ENCODE measurements around the gene TMPRSS7.
"Not testable (repeated sequence)": the region's sequence is repeated elsewhere in the genome, so short reads cannot be mapped to it uniquely, and the experiment has no call there.

Gene TMPRSS7

DNA sequence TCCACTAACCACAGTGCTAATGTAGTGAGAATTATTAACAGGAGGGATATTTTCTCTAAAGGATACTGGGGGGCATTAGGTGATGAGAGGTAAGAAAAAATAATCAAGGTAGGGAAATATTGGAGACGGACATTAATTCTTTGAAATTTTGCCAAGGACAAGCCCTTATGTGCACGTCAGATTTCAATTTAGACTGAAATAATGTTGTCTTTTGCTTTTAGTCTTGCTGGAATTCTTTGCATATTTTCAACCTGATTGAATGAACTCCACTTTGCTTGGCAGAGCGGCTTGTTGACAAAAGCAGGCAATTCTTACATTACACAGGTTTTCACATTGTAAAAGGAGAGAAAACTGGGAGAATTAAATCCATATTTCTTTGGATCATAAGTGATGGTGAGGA, 26.6 kb downstream of the TMPRSS7 start:
- peak; percentile 67 for DNase-seq

DNA sequence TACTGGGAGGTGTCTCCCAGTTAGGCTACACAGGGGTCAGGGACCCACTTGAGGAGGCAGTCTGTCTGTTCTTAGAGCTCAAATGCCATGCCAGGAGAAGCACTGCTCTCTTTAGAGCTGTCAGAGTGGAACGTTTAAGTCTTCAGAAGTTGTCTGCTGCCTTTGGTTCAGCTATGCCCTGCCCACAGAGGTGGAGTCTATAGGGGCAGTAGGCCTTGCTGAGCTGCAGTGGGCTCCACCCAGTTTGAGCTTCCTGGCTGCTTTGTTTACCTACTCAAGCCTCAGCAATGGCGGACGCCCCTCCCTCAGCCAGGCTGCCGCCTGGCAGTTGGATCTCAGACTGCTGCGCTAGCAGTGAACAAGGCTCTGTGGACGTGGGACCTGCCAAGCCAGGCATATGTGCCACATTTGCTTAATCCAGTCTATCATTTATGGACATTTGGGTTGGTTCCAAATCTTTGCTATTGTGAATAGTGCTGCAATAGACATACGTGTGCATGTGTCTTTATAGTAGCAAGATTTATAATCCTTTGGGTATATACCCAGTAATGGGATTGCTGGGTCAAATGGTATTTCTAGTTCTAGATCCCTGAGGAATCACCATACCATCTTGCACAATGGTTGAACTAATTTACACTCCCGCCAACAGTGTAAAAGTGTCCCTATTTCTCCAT, 38.0 kb downstream of the TMPRSS7 start:
- not testable (repeated sequence) for DNase-seq

DNA sequence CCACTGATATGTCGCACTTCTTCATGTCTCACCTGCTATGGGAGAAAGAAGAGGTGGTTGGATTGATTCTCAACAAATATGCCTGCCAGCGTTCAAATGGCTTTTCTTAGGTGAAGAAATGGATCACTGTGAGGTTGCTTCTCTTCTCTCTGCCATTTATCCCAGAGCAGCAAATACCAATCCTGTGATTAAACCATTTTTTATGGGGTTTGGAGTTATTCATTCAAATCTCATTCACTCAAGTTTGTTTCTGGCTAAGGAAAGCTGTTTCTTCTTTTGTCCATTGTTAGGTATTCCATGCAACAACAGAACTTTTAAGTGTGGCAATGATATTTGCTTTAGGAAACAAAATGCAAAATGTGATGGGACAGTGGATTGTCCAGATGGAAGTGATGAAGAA, 39.5 kb downstream of the TMPRSS7 start:
- peak; percentile 32 for DNase-seq

DNA sequence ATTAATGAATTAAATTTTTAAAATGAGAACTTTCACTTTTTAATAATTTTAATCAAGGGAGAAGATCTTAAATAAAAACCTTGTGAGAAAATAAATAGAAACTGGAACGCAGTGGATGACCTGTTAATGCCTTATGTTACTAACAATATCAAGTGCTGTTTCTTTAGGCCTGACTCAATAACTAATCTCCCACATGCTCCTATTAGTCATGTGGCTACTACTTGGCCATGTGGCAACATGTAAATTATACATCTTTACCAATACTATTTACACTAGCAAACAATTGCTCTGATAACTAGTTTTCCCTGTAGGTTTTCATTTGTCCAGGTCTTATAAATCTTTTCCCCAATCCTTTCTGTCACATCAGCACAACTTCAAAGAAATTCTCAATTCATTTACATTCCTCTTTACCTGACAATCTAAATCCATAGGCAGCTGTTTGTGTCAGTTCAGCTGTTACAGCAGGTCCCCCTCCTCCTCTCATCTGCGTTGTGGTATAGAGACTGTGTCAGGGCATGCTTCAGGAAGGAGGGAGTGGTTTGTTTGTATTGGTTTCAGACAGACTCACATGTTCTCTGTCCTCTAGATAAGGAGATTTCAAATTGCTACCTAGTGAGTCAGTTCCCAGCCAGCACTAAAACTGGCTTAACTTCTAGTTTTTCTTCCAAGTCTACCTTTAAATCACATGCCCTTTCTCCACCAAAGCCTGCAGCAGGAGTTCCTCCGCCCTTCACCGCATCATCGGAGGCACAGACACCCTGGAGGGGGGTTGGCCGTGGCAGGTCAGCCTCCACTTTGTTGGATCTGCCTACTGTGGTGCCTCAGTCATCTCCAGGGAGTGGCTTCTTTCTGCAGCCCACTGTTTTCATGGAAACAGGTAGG, 40.3 kb downstream of the TMPRSS7 start:
- peak; percentile 85 for DNase-seq

DNA sequence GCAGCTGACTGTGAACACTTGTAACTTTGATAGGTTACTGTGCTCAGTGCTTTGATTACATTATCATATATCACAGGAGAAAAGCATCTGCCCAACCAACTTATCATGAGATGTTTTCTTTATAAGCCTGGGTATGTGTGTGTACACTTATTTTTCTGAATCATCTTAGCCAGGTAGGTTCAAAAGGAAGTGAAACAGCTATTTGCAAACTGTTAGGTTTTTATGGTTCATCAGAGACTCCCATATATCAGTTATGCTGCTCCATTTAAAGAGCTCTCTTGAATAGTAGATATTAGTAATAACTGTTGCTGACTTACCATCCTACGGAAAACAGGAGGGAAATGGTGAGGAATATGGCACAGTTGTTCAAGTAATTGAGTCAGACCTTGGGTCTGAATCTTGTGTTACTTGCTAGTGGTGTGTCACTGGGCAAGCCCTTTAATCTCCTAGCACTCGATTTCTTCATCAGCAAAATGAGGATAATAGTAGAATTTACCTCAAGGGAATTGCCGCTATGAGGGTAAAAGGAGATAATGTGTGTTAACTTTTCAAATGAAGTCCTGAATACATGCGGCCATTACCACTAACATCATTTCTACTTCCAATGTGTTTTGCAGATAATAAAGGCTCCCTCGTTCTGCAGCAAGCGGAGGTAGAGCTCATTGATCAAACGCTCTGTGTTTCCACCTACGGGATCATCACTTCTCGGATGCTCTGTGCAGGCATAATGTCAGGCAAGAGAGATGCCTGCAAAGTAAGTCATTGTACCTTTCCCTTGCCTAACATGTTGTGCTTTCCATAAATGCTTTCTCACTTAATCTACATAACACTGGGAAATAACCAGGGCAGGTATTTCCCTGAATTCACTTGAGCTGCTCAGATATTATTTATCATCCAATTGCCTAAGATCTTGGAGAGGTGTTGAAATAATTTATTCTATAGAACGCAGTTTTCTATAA, 43.9 kb downstream of the TMPRSS7 start:
- DNase-seq: no peak

DNA sequence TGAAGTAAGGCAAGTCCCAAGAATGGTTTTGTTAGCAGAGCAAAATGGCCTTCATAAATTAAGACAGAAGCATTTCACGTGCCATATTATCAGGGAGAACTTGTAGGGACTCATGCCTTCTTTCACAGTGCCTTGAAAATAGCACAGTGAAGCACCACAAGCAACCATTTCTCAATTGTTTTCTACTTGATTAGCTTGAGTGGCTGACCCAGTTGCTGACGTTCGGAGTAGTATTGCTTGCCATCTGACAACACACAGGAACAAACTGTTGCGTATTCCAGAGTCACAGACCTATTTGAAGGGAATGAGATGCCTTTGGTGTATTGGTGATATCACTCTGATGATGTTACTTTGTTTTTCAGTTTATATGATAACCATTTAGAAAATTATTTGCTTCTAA, 48.7 kb downstream of the TMPRSS7 start:
- DNase-seq: no peak

DNA sequence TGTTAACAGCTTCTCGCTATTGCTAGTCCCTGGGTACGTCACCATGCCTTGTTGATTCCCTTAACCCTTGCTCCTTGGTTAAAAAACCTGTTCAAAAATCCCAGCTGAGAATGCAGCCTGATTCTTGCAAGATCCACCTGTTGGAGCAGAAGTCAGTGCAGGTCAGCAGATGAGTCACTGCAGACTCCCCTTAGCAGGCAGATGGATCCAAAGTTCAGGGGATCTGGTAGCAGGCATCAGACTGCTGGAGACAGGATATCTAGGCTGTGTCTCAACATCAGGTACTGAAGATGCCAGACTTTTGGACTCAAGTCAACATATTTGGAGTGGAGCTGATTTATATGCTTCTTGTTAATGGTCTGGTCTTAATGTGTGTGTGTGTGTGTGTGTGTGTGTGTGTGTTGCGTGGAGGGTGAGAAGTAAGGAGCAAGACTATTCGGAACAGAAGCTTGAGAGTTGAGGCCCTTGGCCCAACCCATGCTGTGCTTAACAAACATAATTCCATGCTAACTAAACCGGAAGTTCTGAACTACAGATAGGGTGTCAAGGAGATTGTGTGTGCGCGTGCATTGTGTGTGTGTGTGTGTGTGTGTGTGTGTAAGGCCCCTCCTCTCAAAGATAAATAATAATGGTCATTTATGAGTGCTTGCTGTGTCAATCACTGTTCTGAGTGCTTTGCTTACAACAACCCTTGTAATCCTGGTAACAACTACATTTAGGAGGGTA, 50.6 kb downstream of the TMPRSS7 start:
- no peak for DNase-seq

DNA sequence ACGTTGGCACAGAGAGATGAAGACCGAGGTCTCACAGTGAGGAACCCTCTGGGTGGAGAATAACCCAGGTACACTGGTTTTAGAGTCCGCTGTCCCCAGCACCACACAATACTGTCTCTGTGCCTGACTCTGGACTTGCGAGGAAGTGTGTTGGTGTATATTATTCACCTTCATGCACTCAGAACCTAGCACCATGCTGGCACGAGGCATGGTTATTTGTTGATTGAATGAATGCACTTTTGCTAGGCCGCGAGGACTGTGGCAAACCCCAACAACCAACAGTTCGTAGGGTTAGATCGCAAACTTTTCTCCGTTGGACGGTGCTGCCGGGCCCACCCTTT, 51.2 kb downstream of the TMPRSS7 start:
- no peak for DNase-seq

DNA sequence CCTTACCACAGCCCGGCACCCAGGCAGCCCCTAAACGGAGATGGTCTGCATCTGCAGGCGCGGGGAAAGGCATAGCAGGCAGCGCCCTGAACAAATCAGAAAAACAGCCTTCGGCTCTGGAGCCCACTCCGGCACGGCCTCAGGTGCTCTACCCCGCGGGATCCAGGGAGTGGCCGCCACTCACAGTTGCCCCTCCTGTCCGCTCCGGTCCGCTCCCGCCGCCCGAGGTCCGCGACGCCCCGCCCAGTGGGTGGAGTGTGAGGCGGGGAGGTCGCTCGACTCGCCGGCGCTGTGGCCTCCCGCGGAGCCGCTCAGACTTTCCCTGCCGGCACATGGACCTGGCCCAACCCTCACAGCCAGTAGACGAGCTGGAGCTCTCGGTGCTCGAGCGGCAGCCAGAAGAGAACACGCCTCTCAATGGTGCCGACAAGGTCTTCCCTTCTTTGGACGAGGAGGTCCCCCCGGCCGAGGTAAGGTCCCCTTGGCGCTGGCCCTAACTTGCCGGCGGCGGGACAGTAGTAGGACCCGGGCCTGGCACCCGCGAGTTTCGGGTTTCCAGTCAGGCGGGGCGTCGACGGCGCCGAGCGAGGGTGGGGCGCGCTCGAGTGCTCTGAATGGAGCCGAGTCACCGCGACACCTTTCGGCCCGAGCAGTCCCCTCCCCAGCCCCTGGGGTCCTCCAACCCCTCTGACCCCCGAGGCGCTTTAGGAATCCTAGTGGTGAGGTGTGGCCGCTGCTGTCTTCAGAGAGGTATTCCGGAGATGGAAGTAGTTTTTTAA, 51.7 kb downstream of the TMPRSS7 start, which contains the start of gene C3orf52:
Gene C3orf52, plus strand, starts transcription at position 314 of the 779 bp plus-strand sequence. Its CDS starts 19 bp downstream, at position 333.
- peak; percentile 76 for DNase-seq

DNA sequence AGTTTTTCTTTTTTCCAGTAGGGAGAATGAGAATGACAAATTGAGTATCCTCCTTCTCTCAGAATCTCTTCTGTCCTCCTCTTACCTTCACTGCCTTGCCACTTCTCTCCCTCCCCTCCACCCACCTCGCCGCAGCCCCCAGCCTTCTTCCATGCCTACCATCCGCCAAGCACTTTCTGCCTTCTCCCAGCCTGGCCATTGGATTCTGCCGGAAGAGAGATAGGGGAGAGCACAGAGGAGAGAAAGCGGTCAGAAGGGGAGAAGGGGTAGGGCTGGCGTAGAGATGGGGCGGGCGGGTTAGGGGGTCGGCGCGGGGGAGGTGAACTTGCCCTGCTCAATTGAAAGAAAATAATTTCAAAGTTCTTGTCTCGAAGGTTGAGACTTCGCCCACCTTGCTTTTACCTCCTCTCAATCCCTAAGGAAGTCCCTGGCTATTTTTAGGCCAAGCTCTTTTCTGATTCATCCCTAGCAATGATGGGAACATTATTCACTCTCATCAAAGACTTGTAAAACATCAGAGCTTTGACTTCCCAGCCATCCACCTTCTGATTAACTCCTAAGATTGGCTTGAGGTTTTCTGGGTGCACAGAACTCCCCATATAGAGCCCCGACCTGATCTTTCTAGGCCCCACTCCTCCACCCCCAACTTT, 52.5 kb downstream of the TMPRSS7 start:
- peak; percentile 55 for DNase-seq

DNA sequence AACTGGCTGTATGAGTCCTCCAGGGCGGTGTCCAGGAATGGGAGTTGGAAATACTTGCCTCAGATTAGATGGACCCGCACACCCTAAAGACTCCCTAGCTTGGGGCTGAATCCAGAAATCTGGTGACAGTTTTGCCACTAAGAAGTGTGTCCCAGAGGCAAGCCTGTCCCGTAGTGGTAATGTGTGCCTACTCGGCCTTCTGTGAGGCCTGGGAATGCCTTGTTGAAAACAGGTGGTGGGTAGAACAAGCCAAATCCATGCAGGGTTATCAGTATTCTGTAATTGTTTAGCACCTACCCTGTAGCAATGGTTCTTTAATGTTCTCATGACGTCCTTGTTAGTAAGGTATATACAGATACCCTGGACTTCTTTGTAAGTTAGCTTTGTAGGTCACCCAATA, 53.2 kb downstream of the TMPRSS7 start:
- DNase-seq: no peak

DNA sequence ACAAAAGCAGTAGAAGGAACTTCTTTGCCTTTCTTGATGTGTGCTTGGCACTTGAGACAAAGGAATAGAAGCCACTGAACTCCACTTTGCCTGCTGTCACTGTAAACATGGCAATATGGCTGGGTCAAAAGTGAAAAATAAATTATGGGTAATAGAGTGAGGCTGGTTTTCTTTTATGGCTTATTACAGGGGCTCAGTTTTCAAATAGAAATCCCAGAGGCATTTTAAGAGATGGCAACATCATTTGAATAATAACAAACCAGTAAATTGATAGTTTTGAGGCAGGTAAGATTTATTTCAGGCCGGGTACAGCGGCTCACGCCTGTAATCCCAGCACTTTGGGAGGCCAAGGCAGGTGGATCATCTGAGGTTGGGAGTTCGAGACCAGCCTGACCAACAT, 54.4 kb downstream of the TMPRSS7 start:
- no peak for DNase-seq

DNA sequence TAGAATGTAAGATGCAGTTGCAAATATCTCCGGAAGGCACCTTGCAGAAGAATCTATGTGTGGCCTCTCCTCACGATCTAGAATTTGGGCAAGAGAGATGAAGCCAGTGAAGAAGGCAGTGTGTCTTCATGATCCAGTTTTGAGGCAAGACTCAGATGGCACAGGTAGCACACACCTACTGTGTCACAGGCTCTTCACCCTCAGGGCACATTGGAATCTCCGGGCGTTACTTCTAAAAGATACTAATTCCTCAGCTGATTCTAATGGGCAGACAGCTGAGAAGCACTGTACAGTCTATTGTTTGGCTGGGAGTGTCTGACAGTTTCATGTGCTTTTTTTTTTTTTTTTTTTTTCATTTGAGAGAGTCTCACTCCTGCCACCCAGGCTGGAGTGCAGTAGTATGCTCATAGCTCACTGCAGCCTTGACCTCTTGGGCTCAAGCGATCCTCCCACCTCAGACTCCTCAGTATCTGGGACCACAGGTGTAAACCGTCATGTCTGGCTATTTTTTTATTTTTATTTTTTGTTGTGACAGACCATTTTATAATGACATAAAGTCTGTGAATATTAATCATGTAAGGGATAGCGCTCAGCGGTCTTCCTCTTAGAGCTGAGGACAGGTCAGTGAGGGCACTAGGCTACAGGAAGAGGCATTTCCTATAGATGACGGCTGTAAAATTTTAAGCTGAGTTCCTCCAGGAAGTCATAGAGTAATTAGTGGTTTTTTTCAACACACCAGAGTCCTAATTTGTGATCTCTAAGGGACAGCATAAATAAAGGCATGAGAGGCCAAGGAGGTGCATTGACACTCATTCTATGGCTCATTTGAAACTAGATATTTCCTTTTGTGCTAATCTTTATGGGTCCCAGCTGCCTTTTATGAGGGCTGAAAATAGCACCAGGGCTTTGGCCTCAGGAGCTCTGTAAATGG, 55.7 kb downstream of the TMPRSS7 start:
- no peak for DNase-seq

DNA sequence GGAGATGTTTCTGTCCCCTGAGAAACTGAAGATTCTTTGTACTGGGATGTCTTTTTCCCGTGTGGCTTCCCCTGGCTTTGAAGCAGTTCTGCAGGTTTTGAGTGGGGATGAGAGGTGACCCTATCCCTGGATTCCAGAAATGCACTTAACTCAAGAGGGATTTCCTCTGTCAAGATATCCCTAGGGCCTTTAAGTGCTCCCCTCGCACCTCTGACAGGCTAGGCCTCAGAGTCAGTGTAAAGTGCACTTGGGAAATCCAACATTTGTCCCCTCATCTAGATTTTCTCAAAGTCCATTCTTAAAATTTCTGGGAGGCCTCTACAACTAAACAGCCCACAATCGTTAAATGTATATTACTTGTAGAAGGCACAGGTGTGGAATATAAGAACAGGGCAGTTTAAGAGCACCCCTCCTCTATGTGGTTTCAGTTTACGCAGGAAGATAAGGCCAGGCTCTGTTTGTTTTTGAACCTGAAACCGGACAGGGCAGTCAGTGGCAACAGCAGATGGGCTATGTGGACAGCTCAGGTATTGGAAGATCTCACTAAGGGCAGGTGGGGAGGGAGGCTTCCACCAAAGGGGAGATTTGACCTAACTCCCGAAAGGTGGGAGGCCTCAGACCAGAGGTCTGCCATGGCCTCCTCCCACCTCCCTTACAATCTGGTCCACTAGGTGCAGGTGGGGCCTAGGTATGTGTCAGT, 56.5 kb downstream of the TMPRSS7 start:
- DNase-seq: no peak

DNA sequence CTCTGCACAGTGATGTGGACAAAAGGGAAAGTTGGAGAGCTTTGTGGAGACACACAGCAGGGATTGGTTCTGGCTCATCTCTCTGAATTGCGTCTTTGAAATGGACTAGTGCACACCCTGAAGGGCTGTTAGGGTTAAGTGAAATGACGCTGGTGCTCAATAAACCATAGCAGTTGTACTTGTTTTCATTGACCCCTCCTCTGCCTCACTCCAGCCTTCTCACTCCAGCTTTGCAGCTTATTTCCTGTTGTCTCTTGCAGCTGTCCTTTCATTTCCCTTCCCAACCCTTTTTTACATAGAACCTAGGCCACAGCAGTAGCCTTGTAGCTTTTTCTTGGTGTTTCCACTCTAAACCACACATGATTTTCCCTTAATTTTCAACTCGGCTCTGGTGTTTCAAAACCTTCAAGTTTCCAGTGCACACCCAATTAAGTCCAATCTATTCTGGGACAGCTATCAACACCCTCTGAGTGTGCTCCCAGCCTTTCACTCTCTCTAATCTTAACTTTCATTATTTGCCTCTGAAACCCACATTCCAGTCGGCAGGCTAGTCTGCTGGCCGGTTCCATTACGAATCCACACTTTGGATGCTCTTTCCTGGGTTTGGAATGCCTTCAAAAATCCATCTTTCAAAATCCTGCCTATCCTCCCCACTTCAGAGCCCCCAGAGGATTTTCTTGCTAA, 58.1 kb downstream of the TMPRSS7 start:
- peak; percentile 76 for DNase-seq

DNA sequence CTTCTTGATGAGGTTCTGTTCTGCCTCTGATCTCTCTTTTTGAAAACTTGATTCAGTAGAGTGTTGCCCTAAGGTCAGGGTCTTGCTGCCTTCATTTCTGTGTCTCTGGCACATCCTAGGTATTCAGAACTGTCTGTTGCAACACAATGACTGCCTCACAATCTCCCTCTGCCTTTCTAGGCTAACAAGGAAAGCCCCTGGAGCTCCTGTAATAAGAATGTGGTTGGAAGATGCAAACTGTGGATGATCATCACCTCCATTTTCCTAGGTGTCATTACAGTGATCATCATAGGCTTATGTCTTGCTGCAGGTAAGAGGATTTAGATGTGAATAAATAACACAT, 58.6 kb downstream of the TMPRSS7 start:
- DNase-seq: no peak

DNA sequence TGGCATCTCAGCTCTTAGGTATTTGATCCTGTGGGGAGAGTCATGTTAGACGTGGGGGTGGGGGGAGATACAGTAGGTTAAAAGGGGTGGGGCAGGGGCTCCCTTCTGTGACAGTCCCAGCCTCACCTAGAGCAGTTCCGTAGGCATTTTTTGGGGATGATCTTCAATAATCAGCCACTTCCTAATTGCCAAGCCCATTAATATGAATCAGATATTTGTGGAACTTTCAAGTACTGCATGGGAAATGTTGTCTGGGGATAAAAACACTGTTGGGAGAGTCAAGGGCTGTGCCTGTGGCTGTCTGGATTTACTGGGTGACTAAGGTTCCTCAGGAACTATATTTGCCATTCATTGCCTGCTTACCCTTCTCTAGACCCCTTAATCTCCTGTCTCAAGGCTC, 61.2 kb downstream of the TMPRSS7 start:
- DNase-seq: no peak

DNA sequence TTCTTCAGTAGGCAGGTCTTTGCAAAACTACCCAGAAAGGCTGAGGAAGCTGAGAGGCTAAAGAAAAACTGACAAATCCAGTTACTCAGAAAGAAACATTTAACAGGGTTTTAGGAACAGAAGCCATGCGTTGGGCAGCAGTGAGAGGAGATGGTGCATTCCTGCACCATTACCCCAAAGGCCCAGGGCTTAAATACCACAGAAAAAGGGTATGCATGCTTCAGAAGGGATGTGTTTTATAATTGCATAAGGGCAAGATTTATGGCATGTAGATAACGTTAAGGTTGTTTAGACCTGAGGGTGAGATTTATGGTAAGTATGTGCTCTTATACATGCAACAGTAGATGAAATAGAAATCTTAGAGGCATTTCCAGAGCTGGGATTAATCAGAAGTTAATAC, 61.6 kb downstream of the TMPRSS7 start:
- DNase-seq: peak; percentile 56

DNA sequence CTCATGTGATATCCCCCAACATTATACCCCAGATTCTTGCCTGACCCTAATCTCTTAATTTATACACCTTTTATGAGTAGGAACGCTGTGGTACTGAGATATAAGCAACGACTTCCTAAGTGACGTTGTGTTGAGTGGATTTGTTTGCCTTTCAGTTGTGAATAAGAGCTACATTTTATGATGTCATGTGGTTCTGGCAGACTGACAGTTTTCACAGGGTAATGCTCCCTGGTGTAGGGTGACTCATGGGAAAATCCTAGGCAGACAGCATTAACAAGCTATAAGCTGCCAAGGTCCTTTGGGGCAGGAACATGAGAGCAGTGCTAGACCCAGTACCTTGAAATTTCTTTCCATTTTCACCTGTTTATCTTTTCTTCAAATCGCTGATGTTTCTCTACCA, 62.8 kb downstream of the TMPRSS7 start:
- DNase-seq: peak; percentile 99
